ENCODE measurements around the gene UBE2E1.
"Not testable (repeated sequence)": the region's sequence is repeated elsewhere in the genome, so short reads cannot be mapped to it uniquely, and the experiment has no call there.

UBE2E1 gene

DNA sequence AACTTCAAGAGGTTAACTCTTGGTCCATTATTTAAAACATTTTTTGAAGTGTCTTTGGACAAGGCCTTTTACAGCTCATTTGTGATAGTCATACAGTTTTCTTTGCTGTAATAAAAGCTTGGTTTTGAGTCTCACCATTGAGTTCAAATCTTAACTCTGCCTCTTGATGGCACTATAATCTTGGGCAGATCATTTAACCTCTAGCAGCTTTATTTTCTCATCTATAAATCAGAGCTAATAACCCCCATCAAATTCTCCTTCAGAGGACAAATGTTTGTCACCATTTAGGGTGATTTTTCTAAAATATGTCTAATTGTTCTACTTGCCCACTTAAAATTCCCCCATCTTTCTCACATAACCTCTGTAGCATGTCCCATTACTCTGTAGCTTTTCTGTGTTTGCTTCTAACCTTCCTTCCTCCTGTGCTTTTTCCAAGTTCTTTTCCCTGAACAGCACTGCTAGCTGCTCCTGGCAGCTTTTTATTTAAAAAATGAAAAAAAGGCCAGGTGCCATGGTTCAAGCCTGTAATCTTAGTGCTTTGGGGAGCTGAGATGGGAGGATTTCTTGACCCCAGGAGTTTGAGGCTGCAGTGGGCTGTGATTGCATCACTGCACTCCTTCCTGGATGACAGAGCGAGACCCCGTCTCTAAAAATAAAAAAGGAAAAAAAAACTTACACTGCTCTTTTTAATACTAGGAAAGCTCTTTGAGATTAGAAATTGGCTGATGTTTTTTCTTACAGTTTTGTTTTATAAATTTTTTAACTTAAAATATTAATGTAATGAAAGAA lies 28.5 kb downstream of the UBE2E1 start:
- Histone ChIP-seq H3K9me3 (ENCODE audit: control insufficient read depth, insufficient read depth, low read depth, low read length) (no peaks in the 10 kb centered on the region), H3K4me1 (ENCODE audit: control insufficient read depth, insufficient read depth, low read length) (peaks cover 10% of the 10 kb centered on the region), H3K27ac (ENCODE audit: low read depth, low read length) (no peak overlapping the region), H3K36me3 (ENCODE audit: control insufficient read depth, insufficient read depth, low read length) (no peaks in the 10 kb centered on the region), H3K9ac (ENCODE audit: low read length) (no peak overlapping the region), H3K27me3 (ENCODE audit: control insufficient read depth, insufficient read depth, low read length) (no peaks in the 10 kb centered on the region), H3K4me3 (ENCODE audit: low read depth, low read length) (no peak overlapping the region)

DNA sequence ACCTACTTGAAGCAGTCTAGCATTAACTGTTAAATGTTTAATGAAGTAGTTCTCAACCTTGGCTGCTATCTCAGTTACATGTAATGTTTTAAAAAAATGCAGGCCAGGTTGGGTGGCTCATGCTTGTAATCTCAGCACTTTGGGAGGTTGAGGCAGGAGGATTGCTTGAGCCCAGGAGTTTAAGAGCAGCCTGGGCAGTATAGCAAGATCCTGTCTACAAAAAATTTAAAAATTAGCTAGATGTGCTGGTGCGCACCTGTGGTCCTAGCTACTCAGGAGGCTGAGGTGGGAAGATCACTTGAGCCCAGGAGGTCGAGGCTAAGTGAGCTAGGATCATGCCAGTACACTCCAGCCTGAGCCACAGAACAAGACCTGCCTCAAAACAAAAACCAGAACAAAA lies 29.3 kb downstream of the UBE2E1 start:
- Histone ChIP-seq H3K27ac (ENCODE audit: low read depth, low read length) (no peak overlapping the region), H3K9me3 (ENCODE audit: control insufficient read depth, insufficient read depth, low read depth, low read length) (no peaks in the 10 kb centered on the region)

DNA sequence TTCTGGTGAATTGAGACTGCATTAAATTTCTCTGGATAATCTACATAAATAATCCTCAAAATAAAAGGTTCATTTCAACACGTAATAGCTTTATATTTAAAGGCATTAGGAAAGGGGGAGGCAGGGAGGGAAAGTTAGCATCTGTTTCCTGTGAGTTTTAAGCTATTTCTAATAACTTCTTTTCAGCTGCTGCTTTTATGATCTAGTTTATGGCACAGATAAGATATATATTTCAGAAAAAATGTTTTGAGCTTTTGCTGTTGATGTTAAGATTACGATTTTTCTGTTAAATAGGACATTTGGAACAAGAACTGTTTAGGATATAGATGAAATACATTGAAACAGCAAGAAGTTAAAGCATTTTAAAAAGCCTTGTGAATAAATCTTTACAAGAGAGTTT lies 30.0 kb downstream of the UBE2E1 start:
- H3K4me1 ChIP-seq (ENCODE audit: control insufficient read depth, insufficient read depth, low read length) = peaks cover 12% of the 10 kb centered on the region
- H3K4me3 ChIP-seq (ENCODE audit: low read depth, low read length) = no peak overlapping the region
- no peak overlapping the region for H3K9ac ChIP-seq (ENCODE audit: low read length)
- no peaks in the 10 kb centered on the region for H3K27me3 ChIP-seq (ENCODE audit: control insufficient read depth, insufficient read depth, low read length)
- no peaks in the 10 kb centered on the region for H3K36me3 ChIP-seq (ENCODE audit: control insufficient read depth, insufficient read depth, low read length)
- H3K27ac ChIP-seq (ENCODE audit: low read depth, low read length) = no peak overlapping the region
- H3K9me3 ChIP-seq (ENCODE audit: control insufficient read depth, insufficient read depth, low read depth, low read length) = no peaks in the 10 kb centered on the region

More for the DNA sequence above, 29.3 kb downstream of the UBE2E1 start:
- Histone ChIP-seq H3K9ac (ENCODE audit: low read length) (no peak overlapping the region), H3K27me3 (ENCODE audit: control insufficient read depth, insufficient read depth, low read length) (no peaks in the 10 kb centered on the region), H3K36me3 (ENCODE audit: control insufficient read depth, insufficient read depth, low read length) (no peaks in the 10 kb centered on the region), H3K4me3 (ENCODE audit: low read depth, low read length) (no peak overlapping the region), H3K4me1 (ENCODE audit: control insufficient read depth, insufficient read depth, low read length) (peaks cover 5% of the 10 kb centered on the region)

DNA sequence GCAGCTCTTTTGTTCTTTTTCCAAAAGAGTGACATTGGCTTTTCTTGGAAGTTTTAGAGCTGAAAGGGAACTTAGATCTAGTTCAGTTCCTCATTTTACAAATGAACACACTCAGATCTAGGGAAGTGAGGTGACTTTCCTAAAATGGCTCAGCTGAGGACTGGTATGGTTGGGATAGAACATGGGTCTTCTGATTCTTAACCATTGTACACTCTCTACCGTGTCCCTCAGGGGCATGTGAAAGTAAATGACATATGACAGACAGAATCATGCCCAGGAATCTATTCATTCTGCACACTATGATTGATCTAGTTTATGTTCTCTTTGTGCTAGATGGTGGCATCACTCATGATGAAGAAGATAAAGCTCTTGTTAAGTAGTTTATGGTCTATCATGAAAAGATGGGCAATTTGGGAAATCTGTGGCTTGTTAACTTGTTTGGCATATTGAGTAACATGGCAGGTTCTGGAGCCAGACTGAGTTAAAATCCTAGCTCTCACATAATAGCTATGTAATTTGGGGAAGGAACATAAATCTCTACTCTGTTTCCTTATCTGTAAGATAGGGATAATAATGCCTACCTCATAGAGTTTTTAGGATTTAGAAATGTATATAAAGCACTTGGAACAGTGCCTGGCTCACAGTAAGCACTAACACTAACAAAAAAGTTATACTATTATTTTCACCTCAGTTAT lies 30.9 kb downstream of the UBE2E1 start:
- Histone ChIP-seq H3K9ac (ENCODE audit: low read length) (no peak overlapping the region), H3K9me3 (ENCODE audit: control insufficient read depth, insufficient read depth, low read depth, low read length) (no peaks in the 10 kb centered on the region), H3K27ac (ENCODE audit: low read depth, low read length) (no peak overlapping the region), H3K4me3 (ENCODE audit: low read depth, low read length) (no peak overlapping the region), H3K27me3 (ENCODE audit: control insufficient read depth, insufficient read depth, low read length) (no peaks in the 10 kb centered on the region), H3K36me3 (ENCODE audit: control insufficient read depth, insufficient read depth, low read length) (no peaks in the 10 kb centered on the region), H3K4me1 (ENCODE audit: control insufficient read depth, insufficient read depth, low read length) (peaks cover 13% of the 10 kb centered on the region)

GRCh38 chr3:23837286-23837685 lies 31.5 kb downstream of the UBE2E1 start:
- Histone ChIP-seq H3K4me3 (ENCODE audit: low read depth, low read length) (no peak overlapping the region), H3K27me3 (ENCODE audit: control insufficient read depth, insufficient read depth, low read length) (no peaks in the 10 kb centered on the region), H3K36me3 (ENCODE audit: control insufficient read depth, insufficient read depth, low read length) (no peaks in the 10 kb centered on the region), H3K9me3 (ENCODE audit: control insufficient read depth, insufficient read depth, low read depth, low read length) (no peaks in the 10 kb centered on the region), H3K9ac (ENCODE audit: low read length) (no peak overlapping the region), H3K27ac (ENCODE audit: low read depth, low read length) (no peak overlapping the region), H3K4me1 (ENCODE audit: control insufficient read depth, insufficient read depth, low read length) (peaks cover 9% of the 10 kb centered on the region)

DNA sequence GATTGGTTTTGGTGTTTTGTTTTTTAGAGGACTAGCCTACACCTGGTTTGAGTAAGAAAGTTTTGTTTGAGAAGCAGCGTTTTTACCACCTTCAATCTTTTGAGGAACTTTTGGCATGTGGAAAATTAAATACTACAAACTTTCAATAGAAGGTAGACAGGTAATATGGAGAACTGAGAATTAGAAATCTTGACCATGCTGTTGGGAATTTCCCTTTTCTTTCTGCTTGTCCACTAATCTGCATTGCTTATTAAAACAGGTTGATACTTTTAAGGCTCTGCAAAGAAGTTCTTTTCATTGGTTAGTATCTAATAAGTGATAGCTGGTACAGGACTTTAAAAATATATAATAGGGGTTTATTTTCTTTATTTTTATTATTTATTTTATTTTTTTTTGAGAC lies 31.9 kb downstream of the UBE2E1 start:
- no peak overlapping the region for H3K27ac ChIP-seq (ENCODE audit: low read depth, low read length)

DNA sequence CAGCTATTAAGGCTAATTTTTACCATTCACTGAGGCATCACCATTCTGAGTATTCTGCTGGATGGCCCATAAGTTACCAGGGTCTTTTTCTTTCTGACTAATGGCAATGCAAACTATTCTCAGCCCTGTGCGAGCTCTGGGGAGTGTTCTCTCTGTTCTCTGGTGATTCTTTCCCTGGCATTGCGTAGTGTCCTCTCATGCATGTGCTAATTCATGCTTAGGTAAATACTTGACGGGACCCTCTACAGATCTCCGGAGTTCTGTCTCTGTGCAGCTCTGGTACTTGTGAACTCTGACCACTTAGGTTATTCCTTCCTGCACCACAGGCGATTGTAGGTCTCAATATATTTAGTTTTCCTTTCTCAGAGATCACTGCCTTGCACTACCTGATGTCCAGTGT lies 34.8 kb downstream of the UBE2E1 start:
- H3K9me3 ChIP-seq (ENCODE audit: control insufficient read depth, insufficient read depth, low read depth, low read length) = no peaks in the 10 kb centered on the region
- 0 out of 2 replicates have a peak overlapping the region, but pooled peaks have one; percentile 1 for H3K27ac ChIP-seq (ENCODE audit: low read depth, low read length)

More for the DNA sequence above, 31.9 kb downstream of the UBE2E1 start:
- no peaks in the 10 kb centered on the region for H3K9me3 ChIP-seq (ENCODE audit: control insufficient read depth, insufficient read depth, low read depth, low read length)
- no peak overlapping the region for H3K4me3 ChIP-seq (ENCODE audit: low read depth, low read length)
- H3K4me1 ChIP-seq (ENCODE audit: control insufficient read depth, insufficient read depth, low read length) = peaks cover 9% of the 10 kb centered on the region
- H3K9ac ChIP-seq (ENCODE audit: low read length) = no peak overlapping the region
- no peaks in the 10 kb centered on the region for H3K36me3 ChIP-seq (ENCODE audit: control insufficient read depth, insufficient read depth, low read length)
- H3K27me3 ChIP-seq (ENCODE audit: control insufficient read depth, insufficient read depth, low read length) = no peaks in the 10 kb centered on the region

DNA sequence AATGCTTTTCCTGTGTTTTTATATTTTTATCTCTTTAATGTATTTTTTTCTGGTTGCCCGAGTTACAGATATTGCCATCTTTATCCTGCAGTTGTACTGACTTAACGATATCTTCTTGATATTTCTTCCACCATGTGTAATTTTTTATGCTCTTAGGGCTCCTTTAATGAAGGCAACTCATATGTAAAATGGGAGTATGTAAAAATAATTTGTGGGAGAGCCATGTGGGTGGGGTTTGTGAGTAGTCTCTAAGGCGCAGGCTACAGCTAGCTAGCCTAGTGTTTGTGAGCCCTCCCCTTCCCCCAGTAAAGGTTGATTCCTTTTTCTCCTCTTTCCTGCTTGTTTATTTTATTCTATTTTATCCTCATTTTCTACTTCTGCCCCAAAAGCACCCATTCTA lies 38.1 kb downstream of the UBE2E1 start:
- Histone ChIP-seq H3K4me3 (ENCODE audit: low read depth, low read length) (no peak overlapping the region), H3K27me3 (ENCODE audit: control insufficient read depth, insufficient read depth, low read length) (no peaks in the 10 kb centered on the region), H3K27ac (ENCODE audit: low read depth, low read length) (no peak overlapping the region), H3K9me3 (ENCODE audit: control insufficient read depth, insufficient read depth, low read depth, low read length) (no peaks in the 10 kb centered on the region), H3K4me1 (ENCODE audit: control insufficient read depth, insufficient read depth, low read length) (peaks cover 9% of the 10 kb centered on the region), H3K36me3 (ENCODE audit: control insufficient read depth, insufficient read depth, low read length) (peaks cover 2% of the 10 kb centered on the region; the same call in 1 of the 2 replicates), H3K9ac (ENCODE audit: low read length) (no peak overlapping the region)

More for the DNA sequence above, 34.8 kb downstream of the UBE2E1 start:
- Histone ChIP-seq H3K4me3 (ENCODE audit: low read depth, low read length) (no peak overlapping the region), H3K36me3 (ENCODE audit: control insufficient read depth, insufficient read depth, low read length) (no peaks in the 10 kb centered on the region), H3K4me1 (ENCODE audit: control insufficient read depth, insufficient read depth, low read length) (peaks cover 9% of the 10 kb centered on the region), H3K27me3 (ENCODE audit: control insufficient read depth, insufficient read depth, low read length) (no peaks in the 10 kb centered on the region), H3K9ac (ENCODE audit: low read length) (no peak overlapping the region)

- Histone ChIP-seq H3K4me1 (ENCODE audit: control insufficient read depth, insufficient read depth, low read length) (peaks cover 3% of the 10 kb centered on the region; the same call in 1 of the 2 replicates), H3K27ac (ENCODE audit: low read depth, low read length) (no peak overlapping the region), H3K36me3 (ENCODE audit: control insufficient read depth, insufficient read depth, low read length) (peaks cover 5% of the 10 kb centered on the region; the same call in 1 of the 2 replicates), H3K27me3 (ENCODE audit: control insufficient read depth, insufficient read depth, low read length) (no peaks in the 10 kb centered on the region), H3K9ac (ENCODE audit: low read length) (no peak overlapping the region), H3K9me3 (ENCODE audit: control insufficient read depth, insufficient read depth, low read depth, low read length) (peaks cover 3% of the 10 kb centered on the region; the same call in 1 of the 2 replicates), H3K4me3 (ENCODE audit: low read depth, low read length) (no peak overlapping the region)
These were observed 39.8 kb downstream of the UBE2E1 start for GRCh38 chr3:23845326-23846216.

DNA sequence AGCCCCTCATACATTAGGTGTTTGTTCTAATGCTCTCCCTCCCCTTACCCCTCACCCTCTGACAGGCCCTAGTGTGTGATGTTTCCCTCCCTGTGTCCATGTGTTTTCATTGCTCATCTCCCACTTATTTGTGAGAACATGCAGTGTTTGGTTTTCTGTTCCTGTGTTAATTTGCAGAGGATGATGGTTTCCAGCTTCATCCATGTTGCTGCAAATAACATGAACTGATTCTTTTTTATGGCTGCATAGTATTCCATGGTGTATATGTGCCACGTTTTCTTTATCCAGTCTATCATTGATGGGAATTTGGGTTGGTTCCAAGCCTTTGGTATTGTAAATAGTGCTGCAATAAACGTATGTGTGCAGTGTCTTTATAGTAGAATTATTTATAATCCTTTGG lies 43.7 kb downstream of the UBE2E1 start:
- H3K9me3 ChIP-seq (ENCODE audit: control insufficient read depth, insufficient read depth, low read depth, low read length); H3K36me3 ChIP-seq (ENCODE audit: control insufficient read depth, insufficient read depth, low read length); H3K9ac ChIP-seq (ENCODE audit: low read length); H3K27ac ChIP-seq (ENCODE audit: low read depth, low read length); H3K27me3 ChIP-seq (ENCODE audit: control insufficient read depth, insufficient read depth, low read length); H3K4me1 ChIP-seq (ENCODE audit: control insufficient read depth, insufficient read depth, low read length); H3K4me3 ChIP-seq (ENCODE audit: low read depth, low read length): not testable (repeated sequence)
